ENCODE data around the gene TRAF2. TPM values are rescaled to one million over a fixed set of nuclear protein-coding genes. Genes with fewer than 3 reads are reported as not detected.
"Not testable (repeated sequence)": the region's sequence is repeated elsewhere in the genome, so short reads cannot be mapped to it uniquely, and the experiment has no call there.

TRAF2 gene
- total RNA-seq, 1 donor from 2014 or later, result 21.7 TPM

- Mint-ChIP-seq H3K36me3 (ENCODE audit: low read depth, unreplicated experiment) (no peaks in the 10 kb centered on the region), H3K9me3 (ENCODE audit: unreplicated experiment) (no peaks in the 10 kb centered on the region), H3K4me3 (ENCODE audit: unreplicated experiment) (no peak overlapping the region), H3K27me3 (ENCODE audit: unreplicated experiment) (peaks cover 6% of the 10 kb centered on the region), H3K27ac (ENCODE audit: unreplicated experiment) (no peak overlapping the region), H3K4me1 (ENCODE audit: unreplicated experiment) (peaks cover 2% of the 10 kb centered on the region)
- no peak for DNase-seq (ENCODE audit: low spot score)
- TF ChIP-seq CTCF (IDR thresholded peaks at IDR 0.05; ENCODE audit: unreplicated experiment), result no peak
These were observed 4.0 kb upstream of the TRAF2 start for GRCh38 chr9:136882109-136882946.

GRCh38 chr9:136882947-136883283 lies 3.4 kb upstream of the TRAF2 start:
- H3K4me1 Mint-ChIP-seq (ENCODE audit: unreplicated experiment); H3K4me3 Mint-ChIP-seq (ENCODE audit: unreplicated experiment); H3K27ac Mint-ChIP-seq (ENCODE audit: unreplicated experiment); H3K27me3 Mint-ChIP-seq (ENCODE audit: unreplicated experiment); H3K36me3 Mint-ChIP-seq (ENCODE audit: low read depth, unreplicated experiment); H3K9me3 Mint-ChIP-seq (ENCODE audit: unreplicated experiment); DNase-seq (ENCODE audit: low spot score): not testable (repeated sequence)

- H3K27ac Mint-ChIP-seq (ENCODE audit: unreplicated experiment); DNase-seq (ENCODE audit: low spot score); H3K9me3 Mint-ChIP-seq (ENCODE audit: unreplicated experiment); H3K36me3 Mint-ChIP-seq (ENCODE audit: low read depth, unreplicated experiment); H3K27me3 Mint-ChIP-seq (ENCODE audit: unreplicated experiment); H3K4me1 Mint-ChIP-seq (ENCODE audit: unreplicated experiment); H3K4me3 Mint-ChIP-seq (ENCODE audit: unreplicated experiment): not testable (repeated sequence)
These were observed 2.6 kb upstream of the TRAF2 start for GRCh38 chr9:136883670-136884069.

GRCh38 chr9:136886610-136887597 lies 588 bp downstream of the TRAF2 start:
- DNase-seq (ENCODE audit: low spot score), result peak; percentile 59
- H3K27ac Mint-ChIP-seq (ENCODE audit: unreplicated experiment), result no peak overlapping the region
- H3K36me3 Mint-ChIP-seq (ENCODE audit: low read depth, unreplicated experiment), result peaks cover 3% of the 10 kb centered on the region
- TF ChIP-seq CTCF (IDR thresholded peaks at IDR 0.05; ENCODE audit: unreplicated experiment), result no peak
- H3K4me3 Mint-ChIP-seq (ENCODE audit: unreplicated experiment), result peak overlapping the region; percentile 90
- H3K4me1 Mint-ChIP-seq (ENCODE audit: unreplicated experiment), result peaks cover 6% of the 10 kb centered on the region
- H3K9me3 Mint-ChIP-seq (ENCODE audit: unreplicated experiment), result no peaks in the 10 kb centered on the region
- H3K27me3 Mint-ChIP-seq (ENCODE audit: unreplicated experiment), result peaks cover 8% of the 10 kb centered on the region

GRCh38 chr9:136888454-136888853 lies 2.1 kb downstream of the TRAF2 start:
- no peak for TF ChIP-seq CTCF (IDR thresholded peaks at IDR 0.05; ENCODE audit: unreplicated experiment)
- Mint-ChIP-seq H3K4me1 (ENCODE audit: unreplicated experiment) (peaks cover 6% of the 10 kb centered on the region), H3K36me3 (ENCODE audit: low read depth, unreplicated experiment) (peaks cover 3% of the 10 kb centered on the region), H3K4me3 (ENCODE audit: unreplicated experiment) (no peak overlapping the region), H3K9me3 (ENCODE audit: unreplicated experiment) (no peaks in the 10 kb centered on the region), H3K27me3 (ENCODE audit: unreplicated experiment) (peaks cover 8% of the 10 kb centered on the region), H3K27ac (ENCODE audit: unreplicated experiment) (no peak overlapping the region)
- no peak for DNase-seq (ENCODE audit: low spot score)
